ENCODE measurements around the gene KIAA0319L.
A peak's percentile ranks its signal among the peaks of the same experiment; 100 is the strongest.
"Not testable (repeated sequence)": the region's sequence is repeated elsewhere in the genome, so short reads cannot be mapped to it uniquely, and the experiment has no call there.

Gene KIAA0319L

DNA sequence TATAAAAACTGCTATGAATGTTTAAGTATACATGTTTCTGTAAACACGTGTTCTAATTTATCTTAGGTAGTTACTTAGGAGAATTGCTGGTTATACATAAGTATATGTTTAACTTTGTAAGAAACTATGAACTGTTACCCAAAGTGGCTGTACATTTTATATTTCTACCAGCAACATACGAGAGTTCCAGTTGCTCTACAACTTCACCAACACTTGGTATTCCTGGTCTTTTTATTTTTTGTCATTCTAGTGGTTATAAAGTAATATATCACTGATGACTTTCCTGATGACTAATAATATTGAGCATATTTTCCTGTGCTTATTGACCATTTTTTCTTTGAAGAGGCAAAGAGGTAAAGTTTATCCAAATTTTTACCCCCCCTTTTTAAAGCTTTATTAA, 76.0 kb downstream of the KIAA0319L start:
- no peak for DNase-seq

DNA sequence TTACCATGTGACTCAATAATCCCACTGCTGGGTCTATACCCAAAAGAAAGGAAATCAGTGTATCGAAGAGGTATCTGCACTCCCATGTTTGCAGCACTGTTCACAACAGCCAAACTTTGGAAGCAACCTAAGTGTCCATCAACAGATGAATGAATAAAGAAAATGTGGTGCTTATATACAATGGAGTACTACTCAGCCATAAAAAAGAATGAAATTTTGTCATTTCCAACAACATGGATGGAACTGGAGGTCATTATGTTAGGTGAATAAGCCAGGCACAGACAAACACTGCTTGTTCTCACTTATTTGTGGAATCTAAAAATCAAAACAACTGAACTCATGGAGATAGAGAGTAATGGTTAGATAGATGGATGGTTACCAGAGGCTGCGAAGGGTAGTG, 79.3 kb downstream of the KIAA0319L start:
- DNase-seq = no peak

DNA sequence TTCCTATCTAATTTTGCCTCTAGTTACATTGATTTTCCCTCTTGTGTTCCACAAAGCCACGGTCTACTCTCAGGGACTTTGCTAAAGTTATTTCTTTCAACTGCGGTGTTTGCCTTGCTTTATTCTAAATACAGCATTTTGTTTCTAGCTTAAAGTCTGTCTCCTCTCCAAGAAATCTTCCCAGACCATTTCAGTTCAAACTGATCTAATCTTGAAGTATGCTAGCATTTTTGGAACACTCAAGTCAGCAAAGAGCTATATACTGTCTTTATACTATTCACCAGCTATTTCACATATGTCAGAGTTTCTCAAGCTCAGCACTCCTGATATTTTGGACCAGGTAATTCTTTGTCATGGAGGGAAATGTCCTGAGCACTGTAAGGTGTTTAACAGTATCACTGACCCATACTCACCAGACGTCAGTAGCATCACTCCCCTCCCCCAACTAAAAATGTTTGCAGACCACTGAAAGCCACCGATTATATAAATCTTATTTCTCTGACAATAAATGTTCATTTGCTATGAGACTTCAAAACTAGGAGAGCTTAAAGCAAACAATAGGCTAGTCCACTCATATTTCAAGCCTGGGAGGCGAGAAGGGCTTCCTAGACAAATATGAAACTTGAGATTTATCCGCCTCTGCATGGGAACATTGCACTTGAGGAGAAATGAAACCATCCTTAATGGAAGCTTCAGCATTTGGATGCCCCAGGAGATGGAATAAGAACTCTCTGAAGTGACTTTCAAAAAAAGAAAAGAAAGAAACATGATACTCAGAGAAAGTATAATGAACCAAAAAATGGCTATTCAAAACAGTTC, 81.1 kb downstream of the KIAA0319L start:
- DNase-seq = no peak

DNA sequence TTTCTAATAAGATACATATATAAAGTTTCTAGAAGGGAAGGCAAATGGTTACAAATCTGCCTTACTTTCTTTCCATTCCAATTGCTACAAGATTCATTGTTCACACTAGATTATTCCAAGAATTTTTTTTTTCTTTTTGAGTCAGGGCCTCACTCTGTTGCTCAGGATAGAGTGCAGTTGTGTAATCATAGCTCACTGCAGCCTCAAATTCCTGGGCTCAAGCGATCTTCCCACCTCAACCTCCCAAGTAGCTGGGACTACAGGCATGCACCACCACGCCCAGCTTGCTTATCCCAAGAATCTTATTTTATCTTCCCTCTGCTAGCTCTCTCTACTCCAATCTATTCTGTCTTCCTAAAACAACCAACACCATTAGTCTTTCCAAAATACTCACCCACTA, 81.8 kb downstream of the KIAA0319L start:
- DNase-seq = no peak

DNA sequence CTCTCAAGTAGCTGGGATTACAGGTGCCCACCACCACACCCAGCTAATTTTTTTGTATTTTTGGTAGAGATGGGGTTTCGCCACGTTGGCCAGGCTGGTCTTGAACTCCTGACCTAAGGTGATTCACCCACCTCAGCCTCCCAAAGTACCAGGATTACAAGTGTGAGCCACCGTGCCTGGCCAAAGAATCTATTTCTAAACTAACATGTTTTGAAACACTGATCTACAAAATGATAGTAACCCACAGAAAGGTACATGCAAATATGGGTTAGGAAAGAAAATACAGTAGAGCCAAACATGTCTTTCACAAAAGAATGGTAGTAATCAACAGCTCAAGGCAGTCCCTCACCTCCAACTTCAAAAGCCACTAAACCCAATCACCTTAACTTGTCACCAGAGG, 84.0 kb downstream of the KIAA0319L start:
- DNase-seq = not testable (repeated sequence)

DNA sequence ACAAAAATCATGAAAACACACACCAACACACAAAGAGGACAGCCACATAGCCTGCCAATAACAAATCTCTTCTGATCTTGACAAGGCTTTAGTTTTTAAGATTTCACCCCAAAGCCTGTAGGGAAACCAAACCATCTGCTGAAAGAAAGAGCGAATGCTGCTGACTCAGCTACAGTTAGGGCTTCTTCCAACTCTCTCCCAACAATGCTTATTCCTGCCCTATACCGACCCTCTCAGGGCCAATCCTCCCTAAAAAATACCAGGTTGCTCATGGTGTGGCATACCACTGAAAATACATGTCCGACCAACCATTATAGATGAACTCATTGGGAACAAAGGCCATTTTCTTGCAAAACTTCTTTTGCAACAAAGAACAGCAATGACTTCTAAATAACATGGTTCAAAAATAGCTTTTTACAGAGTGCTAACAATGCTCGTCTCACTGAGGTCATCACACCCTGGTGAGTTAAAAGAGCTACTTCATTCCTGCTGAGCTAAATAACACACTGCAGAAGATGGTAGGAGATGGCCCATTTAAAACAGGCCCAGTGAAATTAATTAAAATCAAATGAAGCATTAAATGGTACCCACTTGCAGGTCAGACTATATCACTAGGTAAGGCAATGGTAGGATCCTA, 86.1 kb downstream of the KIAA0319L start:
- no peak for DNase-seq

DNA sequence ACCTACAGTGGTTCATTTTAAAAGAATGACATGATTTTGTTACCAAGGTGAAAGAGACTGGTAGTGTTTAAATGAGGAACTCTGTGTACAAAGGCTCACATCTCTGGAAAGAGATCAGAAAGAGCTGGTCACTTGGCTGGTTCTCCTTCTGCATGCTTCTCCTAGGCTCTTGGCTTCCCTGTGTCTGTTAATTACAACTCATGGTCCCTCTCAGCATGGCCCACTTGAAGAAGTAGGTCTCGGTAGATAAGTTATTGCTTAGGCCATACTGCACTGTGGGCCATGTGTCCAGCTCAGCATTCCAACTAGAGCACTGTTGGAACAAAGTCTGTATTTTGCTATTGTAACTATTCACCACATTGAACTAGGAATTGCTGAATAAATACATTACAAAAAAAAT, 91.1 kb downstream of the KIAA0319L start:
- DNase-seq = no peak

DNA sequence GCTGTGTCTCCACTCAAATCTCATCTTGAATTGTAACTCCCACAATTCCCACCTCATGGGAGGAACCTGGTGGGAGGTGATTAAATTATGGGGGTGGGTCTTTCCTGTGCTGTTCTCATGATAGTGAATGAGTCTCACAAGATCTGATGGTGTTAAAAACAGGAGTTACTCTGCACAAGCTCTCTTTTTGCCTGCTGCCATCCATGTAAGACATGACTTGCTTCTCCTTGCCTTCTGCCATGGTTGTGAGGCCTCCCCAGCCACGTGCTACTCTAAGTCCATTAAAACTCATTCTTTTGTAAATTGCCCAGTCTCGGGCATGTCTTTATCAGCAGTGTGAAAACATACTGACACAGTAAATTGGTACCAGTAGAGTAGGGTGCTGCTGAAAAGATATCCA, 93.5 kb downstream of the KIAA0319L start:
- DNase-seq = not testable (repeated sequence)

DNA sequence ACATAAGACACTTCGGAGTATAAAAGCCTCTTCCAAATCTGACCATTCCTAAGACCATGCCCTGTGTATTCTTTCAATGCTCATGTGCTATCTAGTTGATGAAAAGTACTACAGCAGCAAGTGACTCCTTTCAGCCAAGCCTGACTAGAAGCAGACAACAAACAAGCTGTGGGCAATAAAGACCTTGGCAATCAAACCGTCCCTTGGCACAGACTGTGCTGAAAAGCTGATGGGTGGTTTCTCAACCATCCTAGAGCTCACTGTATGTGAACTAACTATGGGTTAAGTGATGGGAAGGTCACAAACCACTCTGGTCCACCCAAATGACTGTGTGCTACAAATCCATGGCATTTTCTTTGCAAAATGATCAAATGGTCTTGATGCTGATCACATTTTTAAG, 94.0 kb downstream of the KIAA0319L start:
- no peak for DNase-seq

DNA sequence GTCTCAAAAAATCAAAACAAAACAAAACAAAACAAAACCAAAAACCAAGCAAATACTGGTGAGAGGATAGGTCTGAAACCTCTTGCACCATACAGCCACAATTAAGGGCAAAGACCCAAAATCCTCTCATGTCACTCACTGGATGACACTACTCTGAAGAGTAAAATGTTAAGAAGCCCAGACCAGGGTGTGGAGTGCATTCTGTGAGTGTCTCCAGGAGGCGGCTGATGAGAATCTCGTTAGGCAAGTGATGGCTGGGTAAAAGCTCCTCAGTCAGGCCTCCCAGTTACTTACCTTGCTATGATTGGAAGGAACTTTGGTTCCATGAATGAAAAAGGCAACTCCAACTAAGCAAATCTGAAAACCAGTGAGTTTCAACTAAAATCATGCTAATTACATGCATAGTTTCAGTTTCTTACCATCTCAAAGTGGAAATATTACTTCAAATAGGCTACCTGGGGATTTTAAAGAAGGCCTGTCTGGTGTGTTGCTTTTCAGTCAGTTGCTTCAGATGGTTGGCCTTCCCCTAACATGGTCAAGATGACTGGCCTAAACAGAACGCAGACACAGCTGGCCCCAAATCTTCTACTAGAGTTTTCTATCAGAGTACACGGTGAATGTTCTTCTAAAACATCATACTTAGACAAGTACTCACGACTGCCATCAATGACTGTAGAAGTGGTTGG, 95.1 kb downstream of the KIAA0319L start:
- no peak for DNase-seq

DNA sequence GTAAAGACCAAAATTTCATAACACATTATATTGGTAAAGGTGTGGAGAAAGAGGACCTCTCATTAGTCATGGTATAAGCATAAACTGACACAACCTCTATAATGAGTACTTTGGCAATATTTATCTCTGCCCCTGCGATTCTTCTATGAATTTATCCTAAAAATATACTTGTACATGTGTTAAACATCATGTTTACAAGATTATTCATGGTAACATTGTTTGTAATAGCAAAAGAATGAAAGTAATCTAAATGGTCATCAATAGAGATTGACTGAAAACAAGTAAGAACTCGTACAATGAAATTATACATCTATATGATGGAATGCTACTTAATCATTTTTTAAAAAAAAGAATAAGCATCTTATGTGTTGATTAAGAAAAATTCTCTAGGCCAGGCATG, 96.4 kb downstream of the KIAA0319L start:
- no peak for DNase-seq

DNA sequence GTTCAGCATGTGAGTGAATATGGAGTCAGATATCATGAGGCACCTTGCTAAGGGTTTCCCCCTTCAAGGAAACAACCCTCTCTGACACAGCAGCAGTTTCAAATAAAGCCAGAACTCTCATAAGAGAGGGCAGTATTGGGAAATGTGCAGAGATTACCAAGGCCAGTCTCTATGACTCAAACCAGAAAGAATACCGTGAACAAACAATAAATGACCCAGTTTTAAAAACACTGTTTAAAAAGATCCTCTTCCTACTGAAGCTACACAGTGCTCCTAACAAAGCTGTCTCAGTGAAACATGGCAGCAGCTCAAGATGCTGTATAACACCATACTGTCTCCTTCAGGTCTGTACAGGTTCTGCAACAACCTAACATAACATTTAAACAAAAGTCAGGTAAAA, 102.6 kb downstream of the KIAA0319L start:
- no peak for DNase-seq

DNA sequence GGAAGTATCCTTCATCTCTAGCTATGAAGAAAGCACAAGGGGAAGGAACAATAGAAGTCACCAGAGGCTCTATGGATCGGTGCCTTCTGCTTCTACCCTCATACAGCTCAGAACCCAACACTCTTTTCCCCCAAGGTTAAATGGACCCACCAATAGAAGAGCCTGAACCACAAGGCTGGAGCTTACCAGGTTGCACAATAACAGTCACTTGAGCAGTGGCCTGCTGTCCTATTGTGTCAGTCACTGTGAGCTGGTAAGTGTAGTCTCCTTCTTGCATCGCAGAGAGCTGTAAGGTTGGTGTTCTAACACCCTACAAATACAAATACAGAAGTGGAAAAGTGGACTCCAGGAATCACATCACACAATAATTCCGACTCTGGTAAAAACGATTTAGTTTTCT, 103.0 kb downstream of the KIAA0319L start:
- no peak for DNase-seq

DNA sequence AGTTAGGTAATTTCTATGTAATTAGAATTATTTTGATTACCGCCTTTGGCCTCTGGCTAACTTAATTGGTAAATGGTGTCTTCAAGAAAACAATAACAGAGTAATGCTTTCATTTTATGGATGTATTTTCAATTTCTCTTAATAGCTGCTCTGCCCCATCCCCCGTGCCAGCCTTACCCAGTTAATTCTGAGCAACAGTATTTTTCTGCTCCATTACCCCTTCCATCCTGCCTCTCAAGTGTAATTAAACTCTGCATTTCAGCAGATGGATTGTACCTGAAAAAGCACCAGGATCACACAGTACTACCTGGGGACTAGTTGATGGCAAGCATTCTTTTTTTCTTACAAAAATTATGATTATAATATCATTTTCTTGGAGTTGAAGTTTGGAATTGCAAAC, 104.2 kb downstream of the KIAA0319L start:
- DNase-seq = no peak

DNA sequence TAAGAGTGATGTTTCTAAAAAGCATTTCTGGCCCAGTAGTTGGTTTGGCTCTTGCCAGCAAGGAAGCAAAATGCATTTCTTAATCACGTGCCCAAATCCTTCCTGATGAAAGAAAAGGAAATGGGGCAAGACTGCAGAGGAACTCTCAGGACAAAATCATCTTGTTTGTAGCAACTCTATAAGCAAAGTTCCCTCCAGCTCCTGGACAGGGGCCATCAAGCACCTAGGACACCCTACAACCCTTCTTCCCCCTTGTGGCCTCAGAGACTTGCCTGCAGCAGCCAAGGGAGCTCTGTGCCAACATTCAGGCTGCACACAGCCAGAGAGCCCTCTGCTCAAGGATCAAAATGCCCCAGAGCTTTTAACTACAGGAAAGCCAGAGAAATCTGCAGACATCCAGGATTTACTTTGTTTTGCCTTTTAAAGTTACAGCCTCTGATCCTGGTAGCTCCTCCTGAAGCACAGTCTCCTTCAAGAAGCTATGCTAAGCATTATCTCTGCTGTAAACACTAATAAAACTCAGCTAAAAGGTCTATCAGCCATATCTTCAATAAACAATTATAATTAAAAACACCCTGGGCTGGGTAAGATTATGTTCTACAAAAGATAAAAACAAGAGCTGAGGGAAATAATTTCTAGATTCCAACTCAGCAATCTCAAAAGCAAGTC, 105.0 kb downstream of the KIAA0319L start:
- DNase-seq = no peak

DNA sequence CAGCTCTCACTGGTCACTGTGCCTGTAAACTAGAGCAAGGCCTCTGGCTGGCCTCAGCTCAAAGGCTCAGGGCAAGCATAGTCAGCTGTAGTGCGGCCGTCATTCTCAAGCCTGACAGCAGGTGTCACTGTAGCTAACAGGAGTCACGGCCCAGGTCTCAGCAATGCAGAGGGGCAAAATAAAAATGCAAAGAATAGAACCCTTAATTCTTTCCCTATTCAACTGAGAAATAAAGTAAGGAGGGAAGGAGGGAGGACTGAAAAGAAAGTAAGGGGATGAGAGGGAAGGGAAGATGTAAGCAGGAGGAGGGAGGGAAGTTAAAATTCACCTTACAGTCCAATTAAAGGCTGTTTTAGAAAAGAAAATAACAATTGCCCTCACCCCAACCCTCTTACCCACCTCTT, 106.1 kb downstream of the KIAA0319L start:
- DNase-seq = peak; percentile 70 to 81

DNA sequence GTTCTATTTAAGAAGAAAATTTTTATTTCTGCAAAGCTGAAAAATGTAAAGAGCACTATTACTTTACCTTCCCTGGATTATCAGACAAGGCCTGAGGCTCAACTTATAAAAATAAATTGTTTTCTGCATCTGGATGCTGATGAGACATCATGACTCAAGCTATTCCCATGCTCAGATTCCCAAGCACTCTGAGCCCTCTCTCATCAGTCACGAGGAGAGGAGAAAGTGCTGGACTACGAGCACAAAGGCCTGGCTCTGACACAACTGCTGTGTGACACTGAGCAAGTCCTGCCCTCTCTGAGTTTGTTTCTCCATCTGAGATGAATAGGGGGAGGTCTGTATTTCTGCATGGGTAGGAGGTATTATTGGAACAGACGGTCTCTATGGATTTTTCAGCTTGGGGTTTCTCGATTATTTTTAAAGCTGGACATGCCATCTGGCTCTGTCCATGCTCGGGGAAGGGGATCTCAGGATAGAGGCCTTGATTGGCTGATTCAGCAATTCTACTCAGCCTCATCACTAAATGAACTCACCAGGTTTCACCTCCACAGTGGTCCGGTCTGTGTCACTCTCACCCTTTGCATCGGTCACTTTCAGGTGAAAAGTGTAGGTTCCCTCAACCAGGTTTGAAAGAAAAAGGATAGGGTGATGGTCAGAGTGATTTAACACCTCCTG, 107.7 kb downstream of the KIAA0319L start:
- no peak for DNase-seq

DNA sequence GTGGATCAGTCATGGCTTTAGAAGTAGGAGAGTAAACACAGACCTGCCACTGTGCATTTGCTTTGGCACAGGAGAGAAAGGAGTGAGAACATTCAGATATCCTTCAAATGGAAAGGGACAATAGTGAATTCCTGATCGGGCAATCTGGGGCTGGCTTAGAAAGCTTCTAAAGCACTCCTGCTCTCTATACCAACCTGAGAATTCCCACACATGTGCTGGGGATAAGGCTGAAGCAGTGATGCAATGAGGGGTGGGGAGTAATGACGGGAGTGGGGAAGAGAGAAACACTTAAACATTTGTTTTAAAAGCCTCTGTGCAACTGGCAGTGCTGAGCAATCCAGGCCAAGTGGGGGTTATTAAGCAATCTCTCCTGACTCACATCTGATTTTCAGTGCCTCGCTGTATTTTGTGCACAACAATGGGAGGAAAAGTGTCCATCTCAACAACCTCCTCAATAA, 108.8 kb downstream of the KIAA0319L start:
- no peak for DNase-seq

DNA sequence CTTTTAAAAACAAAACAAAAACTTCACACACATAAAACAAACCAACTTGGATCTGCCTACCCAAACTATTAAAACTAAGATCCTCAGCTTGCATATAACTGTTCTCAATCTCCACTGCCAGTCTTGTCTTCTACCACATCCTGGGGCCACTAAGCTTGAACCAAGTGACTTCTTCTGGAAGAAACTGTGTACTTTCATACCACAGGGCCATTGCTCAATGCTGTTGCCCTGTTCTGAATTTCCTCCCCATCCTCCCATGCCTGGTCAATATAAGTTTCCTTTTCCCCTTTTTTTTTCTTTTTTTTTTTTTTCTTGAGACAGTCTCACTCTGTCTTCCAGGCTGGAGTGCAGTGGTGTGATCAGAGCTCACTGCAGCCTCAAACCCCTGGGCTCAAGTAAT, 109.9 kb downstream of the KIAA0319L start:
- no peak for DNase-seq

DNA sequence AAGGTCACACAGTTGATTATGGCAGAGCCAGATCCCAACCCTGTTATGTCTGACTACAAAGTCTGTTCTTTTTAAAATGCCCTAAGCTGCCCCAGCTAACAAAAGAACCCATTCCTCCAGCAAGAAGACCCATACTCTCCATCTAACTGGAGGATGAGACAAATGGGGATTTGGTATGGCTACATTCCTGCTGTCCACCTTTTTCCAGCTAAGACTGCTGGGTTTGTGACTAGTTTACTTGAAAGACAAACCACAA, 112.8 kb downstream of the KIAA0319L start:
- no peak for DNase-seq

DNA sequence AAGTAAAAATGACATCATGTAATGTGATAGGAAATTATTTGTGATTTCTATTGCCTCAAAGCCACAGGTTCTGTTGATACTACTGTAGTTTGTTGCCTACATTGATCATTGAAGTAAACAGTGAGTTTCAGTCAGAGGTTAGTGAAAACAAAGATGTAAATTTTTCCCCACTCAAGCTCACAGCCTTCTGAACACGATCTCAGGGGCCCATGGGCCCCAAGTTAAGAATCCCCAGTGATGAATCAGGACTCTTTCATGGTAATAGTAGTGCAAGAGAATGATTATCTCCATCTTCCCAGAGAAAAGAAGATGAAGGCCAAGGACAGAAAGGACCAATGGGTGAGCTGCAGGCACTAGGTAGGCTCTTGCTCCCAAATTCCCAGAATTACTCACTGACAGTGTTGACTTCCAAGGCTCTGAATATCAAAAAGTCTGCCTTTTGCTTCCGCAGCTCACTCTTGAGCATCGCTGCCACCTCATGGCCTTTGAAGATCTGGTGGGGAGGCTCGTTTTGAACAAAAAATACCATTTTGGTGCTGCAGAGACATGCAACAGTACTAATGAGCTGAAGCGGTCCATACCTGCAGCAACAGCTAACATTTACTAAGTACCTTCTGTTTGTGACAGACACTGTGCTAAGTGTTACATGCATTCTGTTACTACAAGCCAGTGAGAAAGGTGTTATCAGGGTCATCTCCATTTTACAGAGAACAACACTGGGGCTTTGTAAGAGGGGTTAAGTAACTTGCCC, 113.3 kb downstream of the KIAA0319L start:
- no peak for DNase-seq

DNA sequence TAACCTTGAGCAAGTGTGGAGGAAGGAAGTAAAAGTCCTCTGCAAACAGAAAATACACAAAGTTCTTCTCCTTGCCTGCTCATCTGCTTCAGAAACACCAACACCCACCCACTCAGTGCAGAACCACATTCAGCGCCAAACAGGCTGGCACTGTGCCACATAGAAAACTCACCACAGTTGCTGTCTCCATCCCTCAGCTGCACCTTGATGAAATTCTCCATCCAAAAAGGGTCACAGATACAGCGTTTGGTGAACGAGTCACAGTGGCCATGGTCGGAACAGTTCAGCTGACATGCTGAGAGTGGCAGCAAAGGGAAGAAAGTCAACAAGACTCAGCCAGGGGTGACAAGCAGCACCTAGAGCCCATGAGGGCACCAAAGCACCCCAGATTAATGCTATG, 114.5 kb downstream of the KIAA0319L start:
- DNase-seq = no peak
